Measurements from ENCODE around the gene SFTA2. TPM values are rescaled to one million over a fixed set of nuclear protein-coding genes. Genes with fewer than 3 reads are reported as not detected.
"Not testable (repeated sequence)": the region's sequence is repeated elsewhere in the genome, so short reads cannot be mapped to it uniquely, and the experiment has no call there.

Gene SFTA2
- total RNA-seq, 1 donor from 2014 or later, result not detected

DNA sequence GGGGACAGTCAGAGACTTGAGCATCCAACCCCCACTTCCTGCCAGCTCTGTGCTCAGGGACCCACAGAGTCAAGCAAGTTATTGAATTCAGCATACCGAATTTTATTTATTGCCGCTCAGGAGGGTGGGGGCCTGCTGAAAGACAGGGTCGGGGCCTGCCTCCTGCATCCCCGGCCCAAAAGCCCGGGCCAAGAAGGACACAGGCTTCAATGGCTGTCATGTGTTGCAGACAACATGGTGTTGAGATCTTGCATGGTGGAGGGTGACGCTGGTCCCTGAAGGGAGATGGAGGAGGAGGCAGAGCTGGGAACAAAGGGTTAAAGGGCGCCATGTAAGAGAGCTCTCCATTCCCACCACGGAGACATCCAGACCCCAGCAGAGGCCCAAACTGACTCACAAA lies 698 bp downstream of the SFTA2 start:
- TF ChIP-seq EZH2 (IDR thresholded peaks at IDR 0.05), result no peak
- TF ChIP-seq EZH2phosphoT487 (IDR thresholded peaks at IDR 0.05), result no peak
- TF ChIP-seq, protein P1, sequence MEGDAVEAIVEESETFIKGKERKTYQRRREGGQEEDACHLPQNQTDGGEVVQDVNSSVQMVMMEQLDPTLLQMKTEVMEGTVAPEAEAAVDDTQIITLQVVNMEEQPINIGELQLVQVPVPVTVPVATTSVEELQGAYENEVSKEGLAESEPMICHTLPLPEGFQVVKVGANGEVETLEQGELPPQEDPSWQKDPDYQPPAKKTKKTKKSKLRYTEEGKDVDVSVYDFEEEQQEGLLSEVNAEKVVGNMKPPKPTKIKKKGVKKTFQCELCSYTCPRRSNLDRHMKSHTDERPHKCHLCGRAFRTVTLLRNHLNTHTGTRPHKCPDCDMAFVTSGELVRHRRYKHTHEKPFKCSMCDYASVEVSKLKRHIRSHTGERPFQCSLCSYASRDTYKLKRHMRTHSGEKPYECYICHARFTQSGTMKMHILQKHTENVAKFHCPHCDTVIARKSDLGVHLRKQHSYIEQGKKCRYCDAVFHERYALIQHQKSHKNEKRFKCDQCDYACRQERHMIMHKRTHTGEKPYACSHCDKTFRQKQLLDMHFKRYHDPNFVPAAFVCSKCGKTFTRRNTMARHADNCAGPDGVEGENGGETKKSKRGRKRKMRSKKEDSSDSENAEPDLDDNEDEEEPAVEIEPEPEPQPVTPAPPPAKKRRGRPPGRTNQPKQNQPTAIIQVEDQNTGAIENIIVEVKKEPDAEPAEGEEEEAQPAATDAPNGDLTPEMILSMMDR (IDR thresholded peaks at IDR 0.05), result no peak

DNA sequence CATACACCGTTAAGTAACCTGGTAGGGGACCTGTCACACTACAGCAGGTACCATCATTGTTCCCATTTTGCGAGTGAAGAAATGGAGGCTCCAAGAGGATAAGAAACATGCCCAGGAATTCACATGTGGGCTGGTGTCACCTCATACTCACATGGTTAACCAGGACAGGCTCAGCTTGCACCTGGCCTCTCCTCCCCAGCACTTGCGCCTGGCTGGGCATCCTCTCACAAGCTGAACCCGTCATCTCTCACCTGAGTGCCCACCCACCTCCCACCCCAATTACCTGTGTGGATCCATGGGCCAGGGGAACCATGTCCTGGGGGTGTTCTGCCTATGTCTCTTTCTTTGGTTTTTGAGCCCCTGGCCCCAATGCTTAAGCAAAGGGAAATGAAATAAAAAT lies 1.5 kb downstream of the SFTA2 start:
- TF ChIP-seq EZH2phosphoT487 (IDR thresholded peaks at IDR 0.05) (no peak), EZH2 (IDR thresholded peaks at IDR 0.05) (no peak)
- TF ChIP-seq, protein P1 (IDR thresholded peaks at IDR 0.05), result no peak
- H3K27me3 ChIP-seq, result no peaks in the 10 kb centered on the region
- no peaks in the 10 kb centered on the region for H3K9me3 ChIP-seq (ENCODE audit: low read depth)
- Mint-ChIP-seq H3K36me3 (peaks cover 26% of the 10 kb centered on the region), H3K4me3 (no peak overlapping the region), H3K27ac (no peak overlapping the region), H3K27me3 (ENCODE audit: insufficient read depth, low read depth) (peaks cover 7% of the 10 kb centered on the region), H3K9me3 (peaks cover 16% of the 10 kb centered on the region), H3K4me1 (peaks cover 3% of the 10 kb centered on the region)
- H3K4me1 ChIP-seq, result no peaks in the 10 kb centered on the region
- H2AFZ ChIP-seq (replicated peaks), result no peak overlapping the region
- no peak overlapping the region for H3K4me3 ChIP-seq
- no peak for DNase-seq (ENCODE audit: low spot score)
- no peaks in the 10 kb centered on the region for H3K36me3 ChIP-seq
- no peaks in the 10 kb centered on the region for H3K79me2 ChIP-seq (ENCODE audit: low read depth)
- no peaks in the 10 kb centered on the region for H3F3A ChIP-seq (ENCODE audit: low read depth)
- H3K9ac ChIP-seq, result no peak overlapping the region
- H3K27ac ChIP-seq, result no peak overlapping the region
- H3K4me2 ChIP-seq, result no peak overlapping the region
- H4K20me1 ChIP-seq (ENCODE audit: low read depth), result no peaks in the 10 kb centered on the region

More for the DNA sequence above, 698 bp downstream of the SFTA2 start:
- Histone ChIP-seq H3K79me2 (ENCODE audit: low read depth) (no peaks in the 10 kb centered on the region), H3K4me3 (no peak overlapping the region), H3K27ac (no peak overlapping the region), H3K36me3 (no peaks in the 10 kb centered on the region), H3K27me3 (no peaks in the 10 kb centered on the region), H3K4me1 (peaks cover 2% of the 10 kb centered on the region), H3F3A (ENCODE audit: low read depth) (no peaks in the 10 kb centered on the region), H4K20me1 (ENCODE audit: low read depth) (no peaks in the 10 kb centered on the region), H2AFZ (replicated peaks) (no peak overlapping the region), H3K4me2 (no peak overlapping the region), H3K9ac (no peak overlapping the region), H3K9me3 (ENCODE audit: low read depth) (no peaks in the 10 kb centered on the region)
- Mint-ChIP-seq H3K4me3 (no peak overlapping the region), H3K27ac (peak overlapping the region; percentile 11), H3K27me3 (ENCODE audit: insufficient read depth, low read depth) (peaks cover 7% of the 10 kb centered on the region), H3K4me1 (peaks cover 3% of the 10 kb centered on the region), H3K9me3 (peaks cover 16% of the 10 kb centered on the region), H3K36me3 (peaks cover 24% of the 10 kb centered on the region)
- DNase-seq (ENCODE audit: low spot score), result no peak

DNA sequence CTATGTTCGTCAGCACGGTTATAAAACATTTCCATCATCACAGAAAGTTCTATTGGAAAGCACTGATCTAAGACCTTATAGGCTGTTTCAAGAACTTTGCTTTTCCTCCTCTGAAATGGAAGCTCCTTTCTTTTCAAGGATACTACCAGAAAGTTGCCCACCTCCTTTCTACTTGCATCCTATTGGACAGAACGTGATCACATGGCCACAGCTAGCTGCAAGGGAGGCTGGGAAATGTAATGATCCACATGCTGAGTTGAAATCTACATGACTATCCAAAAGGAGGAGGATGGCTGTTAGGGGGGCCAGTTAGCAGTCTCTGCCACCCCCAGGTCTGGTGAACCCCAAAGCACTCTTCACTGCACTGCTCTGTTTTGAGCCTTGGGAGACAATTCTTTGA lies 3.3 kb downstream of the SFTA2 start:
- DNase-seq (ENCODE audit: low spot score), result no peak
- H3F3A ChIP-seq (ENCODE audit: low read depth), result no peaks in the 10 kb centered on the region
- no peak overlapping the region for H3K27ac ChIP-seq
- Mint-ChIP-seq H3K27ac (no peak overlapping the region), H3K27me3 (ENCODE audit: insufficient read depth, low read depth) (peaks cover 4% of the 10 kb centered on the region), H3K9me3 (peaks cover 16% of the 10 kb centered on the region), H3K36me3 (peaks cover 27% of the 10 kb centered on the region), H3K4me3 (no peak overlapping the region), H3K4me1 (peaks cover 3% of the 10 kb centered on the region)
- no peaks in the 10 kb centered on the region for H3K27me3 ChIP-seq
- TF ChIP-seq EZH2phosphoT487 (IDR thresholded peaks at IDR 0.05) (no peak), EZH2 (IDR thresholded peaks at IDR 0.05) (no peak)
- TF ChIP-seq, protein P1 (IDR thresholded peaks at IDR 0.05), result no peak
- H3K9ac ChIP-seq, result no peak overlapping the region
- no peaks in the 10 kb centered on the region for H4K20me1 ChIP-seq (ENCODE audit: low read depth)
- no peaks in the 10 kb centered on the region for H3K9me3 ChIP-seq (ENCODE audit: low read depth)
- no peak overlapping the region for H2AFZ ChIP-seq (replicated peaks)
- no peak overlapping the region for H3K4me2 ChIP-seq
- no peaks in the 10 kb centered on the region for H3K36me3 ChIP-seq
- H3K4me3 ChIP-seq, result no peak overlapping the region
- H3K4me1 ChIP-seq, result no peaks in the 10 kb centered on the region
- H3K79me2 ChIP-seq (ENCODE audit: low read depth), result no peaks in the 10 kb centered on the region

DNA sequence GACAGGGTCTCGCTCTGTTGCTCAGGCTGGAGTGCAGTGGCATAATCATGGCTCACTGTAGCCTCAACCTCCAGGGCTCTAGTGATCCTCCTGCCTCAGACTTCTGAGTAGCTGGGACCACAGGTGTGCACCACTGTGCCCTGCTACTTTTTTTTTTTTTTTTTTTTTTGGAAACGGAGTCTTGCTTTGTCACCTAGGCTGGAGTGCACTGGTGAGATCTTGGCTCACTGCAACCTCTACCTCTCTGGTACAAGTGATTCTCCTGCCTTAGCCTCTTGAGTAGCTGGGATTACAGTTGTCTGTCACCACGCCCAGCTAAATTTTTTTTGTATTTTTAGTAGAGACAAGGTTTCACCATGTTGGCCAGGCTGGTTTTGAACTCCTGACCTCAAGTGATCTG lies 4.9 kb downstream of the SFTA2 start:
- H3K9me3 ChIP-seq (ENCODE audit: low read depth); H3K4me3 Mint-ChIP-seq; H3K27me3 ChIP-seq; DNase-seq (ENCODE audit: low spot score); H3K27ac Mint-ChIP-seq; H3K9ac ChIP-seq; H3K4me2 ChIP-seq; H3K79me2 ChIP-seq (ENCODE audit: low read depth); H2AFZ ChIP-seq (replicated peaks); H3K4me3 ChIP-seq; H3K27ac ChIP-seq; H4K20me1 ChIP-seq (ENCODE audit: low read depth); H3K4me1 Mint-ChIP-seq; H3K4me1 ChIP-seq; H3K36me3 ChIP-seq; H3K27me3 Mint-ChIP-seq (ENCODE audit: insufficient read depth, low read depth); H3F3A ChIP-seq (ENCODE audit: low read depth): not testable (repeated sequence)
- Mint-ChIP-seq H3K36me3 (peaks cover 31% of the 10 kb centered on the region), H3K9me3 (peaks cover 16% of the 10 kb centered on the region)
